Ishikawa (cell line): ENCODE data around the gene SPINK4.

Experiments used
- CEBPB ChIP-seq: IDR thresholded peaks from 2 replicates; pipeline ENCODE4 v1.6.1; 2012
- FOXM1 ChIP-seq: IDR thresholded peaks from 2 replicates; pipeline ENCODE4 v1.6.1; 2012; ENCODE audit warnings: low read depth, borderline replicate concordance
- NFIC ChIP-seq: IDR thresholded peaks from 2 replicates; pipeline ENCODE4 v1.6.1; 2012
- REST ChIP-seq: IDR thresholded peaks from 2 replicates; pipeline ENCODE4 v1.6.1; 2012; ENCODE audit warnings: low read depth, mild to moderate bottlenecking
- TAF1 ChIP-seq: IDR thresholded peaks from 2 replicates; pipeline ENCODE4 v1.6.1; 2012; ENCODE audit warnings: low read depth, mild to moderate bottlenecking
- USF1 ChIP-seq: IDR thresholded peaks from 2 replicates; pipeline ENCODE4 v1.6.1; 2012
- YY1 ChIP-seq: IDR thresholded peaks from 2 replicates; pipeline ENCODE4 v1.6.1; 2012; ENCODE audit warnings: low read depth
- ZBTB7A ChIP-seq: IDR thresholded peaks from 2 replicates; pipeline ENCODE4 v1.6.1; 2012; ENCODE audit warnings: low read depth

- TF ChIP-seq TAF1 (no peak), NFIC (no peak), FOXM1 (no peak), REST (no peak), USF1 (no peak), ZBTB7A (no peak), YY1 (no peak), CEBPB (no peak)
Observed at GRCh38 chr9:33244137-33244784, 4.3 kb downstream of the SPINK4 start.
